ENCODE data around the gene ZNF839.
"Not testable (repeated sequence)": the region's sequence is repeated elsewhere in the genome, so short reads cannot be mapped to it uniquely, and the experiment has no call there.

ZNF839 gene

DNA sequence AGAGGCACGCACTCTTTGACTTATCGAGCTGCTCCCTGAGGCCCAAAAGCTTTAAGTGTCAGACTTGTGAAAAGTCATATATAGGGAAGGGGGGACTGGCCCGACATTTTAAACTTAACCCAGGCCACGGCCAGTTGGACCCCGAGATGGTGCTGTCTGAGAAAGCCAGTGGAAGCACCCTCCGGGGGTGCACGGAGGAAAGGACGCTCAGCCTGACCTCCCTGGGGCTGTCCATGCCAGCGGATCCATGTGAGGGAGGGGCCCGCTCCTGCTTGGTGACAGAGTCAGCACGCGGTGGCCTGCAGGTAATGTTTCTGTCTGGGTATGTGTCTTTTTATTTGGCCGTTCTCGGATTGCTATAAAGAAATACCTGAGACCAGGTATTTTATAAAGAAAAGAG lies 7.0 kb downstream of the ZNF839 start:
- Histone ChIP-seq H3K4me3 (ENCODE audit: low read length) (no peak overlapping the region), H3K36me3 (ENCODE audit: insufficient read depth, low read length) (peaks cover 12% of the 10 kb centered on the region), H3K27me3 (ENCODE audit: control insufficient read depth, insufficient read depth, low read length) (no peaks in the 10 kb centered on the region), H3K4me2 (ENCODE audit: low read length) (no peak overlapping the region), H3K9ac (ENCODE audit: low read depth, low read length) (no peak overlapping the region), H3K9me3 (replicated peaks; ENCODE audit: low read length) (no peaks in the 10 kb centered on the region), H3K4me1 (ENCODE audit: control insufficient read depth, insufficient read depth, low read length) (peaks cover 4% of the 10 kb centered on the region)

DNA sequence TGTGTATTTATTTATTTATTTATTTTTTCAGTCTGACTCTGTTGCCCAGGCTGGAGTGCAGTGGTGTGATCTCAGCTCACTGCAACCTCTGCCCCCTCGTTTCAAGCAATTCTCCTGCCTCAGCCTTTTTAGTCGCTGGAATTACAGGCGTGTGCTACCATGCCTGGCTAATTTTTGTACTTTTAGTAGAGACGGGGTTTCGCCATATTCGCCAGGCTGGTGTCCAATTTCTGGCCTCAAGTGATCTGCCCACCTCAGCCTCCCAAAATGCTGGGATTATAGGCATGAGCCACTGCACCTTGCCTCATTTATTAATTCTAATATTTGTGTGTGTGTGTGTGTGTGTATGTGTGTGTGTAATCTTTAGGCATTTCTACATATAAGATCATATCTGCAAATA lies 9.8 kb downstream of the ZNF839 start:
- H3K9me3 ChIP-seq (replicated peaks; ENCODE audit: low read length); H3K4me3 ChIP-seq (ENCODE audit: low read length); H3K27me3 ChIP-seq (ENCODE audit: control insufficient read depth, insufficient read depth, low read length); H3K4me2 ChIP-seq (ENCODE audit: low read length); H3K4me1 ChIP-seq (ENCODE audit: control insufficient read depth, insufficient read depth, low read length); H3K9ac ChIP-seq (ENCODE audit: low read depth, low read length): not testable (repeated sequence)
- H3K36me3 ChIP-seq (ENCODE audit: insufficient read depth, low read length), result peaks cover 22% of the 10 kb centered on the region

DNA sequence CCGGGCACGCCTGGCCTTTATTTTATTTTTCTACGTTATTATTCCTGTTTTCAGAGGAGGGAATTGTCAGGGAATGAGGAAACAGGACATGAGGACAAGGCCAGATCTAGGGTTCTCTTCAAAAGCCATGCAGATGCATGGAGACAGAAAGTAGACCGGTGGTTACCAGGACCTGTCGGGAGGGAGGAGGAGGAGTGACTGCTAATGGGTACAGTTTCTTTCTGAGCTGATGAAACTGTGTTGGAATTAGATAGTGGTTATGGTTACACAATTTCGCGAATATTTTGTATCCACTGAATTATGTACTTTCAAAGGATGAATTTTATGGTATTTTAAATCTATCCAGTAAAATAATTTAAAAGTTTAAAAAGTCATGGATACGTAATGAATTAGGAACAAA lies 11.3 kb downstream of the ZNF839 start:
- H3K4me1 ChIP-seq (ENCODE audit: control insufficient read depth, insufficient read depth, low read length), result no peaks in the 10 kb centered on the region
- no peak overlapping the region for H3K9ac ChIP-seq (ENCODE audit: low read depth, low read length)
- H3K36me3 ChIP-seq (ENCODE audit: insufficient read depth, low read length), result peaks cover 31% of the 10 kb centered on the region

DNA sequence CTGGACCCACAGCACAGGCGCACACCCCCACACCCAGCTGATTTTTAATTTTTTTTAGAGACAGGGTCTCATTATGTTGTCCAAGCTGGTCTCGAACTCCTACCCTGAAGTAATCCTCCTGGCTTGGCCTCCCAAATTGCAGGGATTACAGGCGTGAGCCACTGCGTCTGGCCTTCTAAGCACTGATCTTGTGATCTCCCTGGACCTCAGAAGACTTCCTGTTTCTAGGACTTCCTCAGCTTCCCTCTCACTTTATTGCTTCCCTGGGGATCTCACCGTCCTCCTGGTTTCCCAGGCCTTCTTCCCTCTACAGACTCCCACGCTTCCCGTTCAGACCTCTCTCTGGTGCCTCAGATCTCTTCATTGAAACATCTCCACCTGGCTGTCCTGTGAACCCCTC lies 13.8 kb downstream of the ZNF839 start:
- peaks cover 32% of the 10 kb centered on the region for H3K36me3 ChIP-seq (ENCODE audit: insufficient read depth, low read length)
- no peaks in the 10 kb centered on the region for H3K27me3 ChIP-seq (ENCODE audit: control insufficient read depth, insufficient read depth, low read length)
- no peak overlapping the region for H3K4me2 ChIP-seq (ENCODE audit: low read length)
- no peak overlapping the region for H3K4me3 ChIP-seq (ENCODE audit: low read length)
- H3K9ac ChIP-seq (ENCODE audit: low read depth, low read length), result no peak overlapping the region
- H3K9me3 ChIP-seq (replicated peaks; ENCODE audit: low read length), result no peaks in the 10 kb centered on the region
- H3K4me1 ChIP-seq (ENCODE audit: control insufficient read depth, insufficient read depth, low read length), result no peaks in the 10 kb centered on the region

More for the DNA sequence above, 11.3 kb downstream of the ZNF839 start:
- Histone ChIP-seq H3K9me3 (replicated peaks; ENCODE audit: low read length) (no peaks in the 10 kb centered on the region), H3K4me3 (ENCODE audit: low read length) (no peak overlapping the region), H3K4me2 (ENCODE audit: low read length) (no peak overlapping the region), H3K27me3 (ENCODE audit: control insufficient read depth, insufficient read depth, low read length) (no peaks in the 10 kb centered on the region)

DNA sequence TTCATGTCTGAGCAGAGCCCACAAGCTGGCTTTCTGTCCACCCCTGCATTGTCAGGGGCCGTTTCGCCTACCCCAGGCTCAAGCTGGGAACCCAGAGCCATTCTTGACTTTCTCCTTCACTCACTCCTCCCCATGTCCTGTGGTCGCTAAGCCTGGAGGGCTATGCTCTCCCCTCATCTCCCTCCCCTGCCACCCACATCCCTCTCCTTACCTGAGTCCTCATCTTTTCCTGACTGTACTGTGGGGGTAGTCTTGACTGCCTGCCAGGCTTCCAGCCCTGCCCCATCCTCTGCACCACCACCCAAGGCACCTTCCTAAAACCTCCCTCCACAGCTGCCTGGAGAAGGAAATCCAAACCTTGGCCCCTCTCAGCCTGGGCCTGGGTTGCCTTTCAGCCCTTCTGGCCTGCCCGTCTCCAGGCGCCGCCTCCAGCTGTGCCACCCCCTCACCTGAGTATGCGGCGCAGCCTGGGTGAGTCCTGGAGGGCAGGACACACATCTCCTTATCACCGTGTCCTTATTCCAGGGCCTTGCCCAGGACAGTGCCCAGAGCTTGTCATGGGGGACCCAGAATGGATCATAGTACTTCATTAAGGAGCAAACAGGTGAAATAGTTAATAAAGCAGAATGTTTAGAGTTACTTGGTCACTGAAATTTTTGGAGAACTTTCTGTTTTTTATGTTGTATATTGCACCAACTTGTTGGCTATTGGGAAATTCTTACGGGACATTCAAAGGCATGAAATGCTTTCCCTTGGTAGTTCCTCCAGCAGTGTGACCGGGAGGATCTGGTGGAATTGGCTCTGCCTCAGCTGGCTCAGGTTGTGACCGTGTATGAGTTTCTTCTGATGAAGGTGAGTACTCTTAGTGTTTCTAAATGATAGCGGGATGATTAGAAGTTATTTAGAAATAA lies 14.5 kb downstream of the ZNF839 start:
- H3K4me2 ChIP-seq (ENCODE audit: low read length), result no peak overlapping the region
- no peaks in the 10 kb centered on the region for H3K9me3 ChIP-seq (replicated peaks; ENCODE audit: low read length)
- no peak overlapping the region for H3K4me3 ChIP-seq (ENCODE audit: low read length)
- H3K4me1 ChIP-seq (ENCODE audit: control insufficient read depth, insufficient read depth, low read length), result no peaks in the 10 kb centered on the region
- no peaks in the 10 kb centered on the region for H3K27me3 ChIP-seq (ENCODE audit: control insufficient read depth, insufficient read depth, low read length)
- peaks cover 36% of the 10 kb centered on the region for H3K36me3 ChIP-seq (ENCODE audit: insufficient read depth, low read length)
- H3K9ac ChIP-seq (ENCODE audit: low read depth, low read length), result no peak overlapping the region

DNA sequence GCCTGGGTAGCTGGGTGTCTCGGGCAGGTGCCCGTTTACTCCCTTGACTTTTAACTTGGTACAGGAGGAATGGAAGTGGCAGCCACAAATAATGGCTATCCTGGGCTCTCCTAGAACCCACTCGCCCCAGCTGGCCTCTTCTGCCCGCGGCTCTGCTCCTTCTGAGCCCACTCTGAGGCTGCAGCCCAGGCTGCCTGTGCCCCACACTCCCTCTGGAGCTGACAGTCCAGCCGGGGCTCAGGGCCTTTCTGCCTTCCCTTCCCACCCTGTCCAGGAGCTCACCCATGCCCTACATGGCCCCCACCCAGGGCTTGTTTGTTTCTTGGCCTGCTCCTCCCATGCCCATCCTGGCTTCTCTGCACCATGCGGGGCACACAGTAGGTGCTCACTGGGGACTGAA lies 15.6 kb downstream of the ZNF839 start:
- Histone ChIP-seq H3K4me2 (ENCODE audit: low read length) (no peak overlapping the region), H3K4me3 (ENCODE audit: low read length) (no peak overlapping the region), H3K9ac (ENCODE audit: low read depth, low read length) (no peak overlapping the region), H3K9me3 (replicated peaks; ENCODE audit: low read length) (no peaks in the 10 kb centered on the region), H3K36me3 (ENCODE audit: insufficient read depth, low read length) (peaks cover 38% of the 10 kb centered on the region), H3K27me3 (ENCODE audit: control insufficient read depth, insufficient read depth, low read length) (no peaks in the 10 kb centered on the region), H3K4me1 (ENCODE audit: control insufficient read depth, insufficient read depth, low read length) (no peaks in the 10 kb centered on the region)

DNA sequence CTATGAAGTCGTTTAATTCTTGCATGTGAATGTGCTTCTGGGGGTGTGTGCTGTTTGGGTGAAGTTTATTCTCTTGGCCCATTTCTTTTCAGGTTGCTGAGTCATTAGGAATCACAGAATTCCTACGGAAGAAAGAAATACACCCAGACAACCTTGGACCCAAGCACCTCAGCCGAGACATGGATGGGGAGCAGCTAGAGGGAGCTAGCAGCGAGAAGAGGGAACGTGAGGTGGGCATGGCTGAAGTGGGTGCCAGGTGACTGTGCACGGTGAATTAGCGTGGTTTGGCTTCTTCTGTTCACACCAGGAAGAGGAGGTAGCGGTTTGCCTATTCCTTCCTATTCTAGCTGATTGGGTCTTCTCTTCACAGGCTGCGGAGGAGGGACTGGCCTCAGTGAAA lies 19.2 kb downstream of the ZNF839 start:
- Histone ChIP-seq H3K27me3 (ENCODE audit: control insufficient read depth, insufficient read depth, low read length) (no peaks in the 10 kb centered on the region), H3K4me1 (ENCODE audit: control insufficient read depth, insufficient read depth, low read length) (no peaks in the 10 kb centered on the region), H3K36me3 (ENCODE audit: insufficient read depth, low read length) (peaks cover 46% of the 10 kb centered on the region), H3K4me3 (ENCODE audit: low read length) (no peak overlapping the region), H3K4me2 (ENCODE audit: low read length) (no peak overlapping the region), H3K9ac (ENCODE audit: low read depth, low read length) (no peak overlapping the region), H3K9me3 (replicated peaks; ENCODE audit: low read length) (no peaks in the 10 kb centered on the region)

DNA sequence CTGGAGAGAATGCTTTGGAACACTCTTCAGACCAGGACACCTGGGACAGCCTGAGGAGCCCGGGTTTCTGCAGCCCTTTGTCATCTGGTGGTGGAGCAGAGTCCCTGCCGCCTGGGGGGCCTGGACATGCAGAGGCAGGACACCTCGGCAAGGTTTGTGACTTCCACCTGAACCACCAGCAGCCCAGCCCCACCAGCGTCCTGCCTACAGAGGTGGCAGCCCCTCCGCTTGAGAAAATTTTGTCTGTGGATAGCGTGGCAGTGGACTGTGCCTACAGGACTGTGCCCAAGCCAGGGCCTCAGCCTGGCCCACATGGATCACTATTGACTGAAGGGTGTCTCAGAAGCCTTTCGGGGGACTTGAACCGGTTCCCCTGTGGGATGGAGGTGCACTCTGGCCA lies 22.0 kb downstream of the ZNF839 start:
- no peak overlapping the region for H3K4me3 ChIP-seq (ENCODE audit: low read length)
- H3K4me2 ChIP-seq (ENCODE audit: low read length), result no peak overlapping the region
- H3K4me1 ChIP-seq (ENCODE audit: control insufficient read depth, insufficient read depth, low read length), result no peaks in the 10 kb centered on the region
- no peaks in the 10 kb centered on the region for H3K9me3 ChIP-seq (replicated peaks; ENCODE audit: low read length)
- H3K36me3 ChIP-seq (ENCODE audit: insufficient read depth, low read length), result peaks cover 52% of the 10 kb centered on the region
- no peak overlapping the region for H3K9ac ChIP-seq (ENCODE audit: low read depth, low read length)
- H3K27me3 ChIP-seq (ENCODE audit: control insufficient read depth, insufficient read depth, low read length), result no peaks in the 10 kb centered on the region

DNA sequence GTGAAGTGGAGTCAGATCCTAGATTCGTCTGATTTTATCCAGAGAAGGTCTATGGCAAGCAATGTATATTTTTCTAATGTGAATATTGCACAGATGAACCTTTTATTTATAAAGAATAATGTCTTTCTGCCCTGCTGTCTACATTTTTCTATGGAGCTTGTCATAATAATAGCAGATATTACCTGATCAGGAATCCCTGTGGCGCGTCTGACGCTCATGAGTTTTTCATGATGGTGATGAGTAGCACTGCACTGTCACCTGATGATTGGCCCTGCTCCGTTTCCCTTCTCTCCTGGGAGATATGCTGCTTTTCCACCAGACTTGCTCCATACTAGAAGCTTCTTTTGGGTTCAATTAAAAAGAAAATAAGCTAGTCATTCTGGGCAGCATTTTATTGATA lies 22.7 kb downstream of the ZNF839 start:
- Histone ChIP-seq H3K9me3 (replicated peaks; ENCODE audit: low read length) (no peaks in the 10 kb centered on the region), H3K9ac (ENCODE audit: low read depth, low read length) (no peak overlapping the region), H3K36me3 (ENCODE audit: insufficient read depth, low read length) (peaks cover 53% of the 10 kb centered on the region), H3K4me1 (ENCODE audit: control insufficient read depth, insufficient read depth, low read length) (no peaks in the 10 kb centered on the region), H3K4me2 (ENCODE audit: low read length) (no peak overlapping the region), H3K27me3 (ENCODE audit: control insufficient read depth, insufficient read depth, low read length) (no peaks in the 10 kb centered on the region), H3K4me3 (ENCODE audit: low read length) (no peak overlapping the region)

DNA sequence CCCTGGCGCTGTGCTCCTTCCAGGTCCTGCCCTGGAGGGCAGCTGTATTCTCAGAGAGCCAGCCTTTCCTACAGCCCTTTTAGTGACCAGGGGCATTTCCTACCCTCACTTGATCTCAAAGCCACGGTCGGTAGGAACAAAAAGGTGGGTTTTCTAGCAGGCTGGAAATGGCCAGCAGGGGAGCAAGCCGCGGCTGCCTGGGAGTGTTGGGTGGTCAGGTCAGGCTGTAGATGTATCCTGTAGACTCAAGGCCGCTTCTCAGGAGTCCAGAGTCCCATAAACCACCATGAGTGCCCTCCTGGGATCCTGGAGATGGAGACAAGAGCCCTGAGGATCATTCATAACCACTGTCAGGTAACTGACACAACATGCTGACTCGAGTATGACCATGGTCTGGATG lies 24.5 kb downstream of the ZNF839 start:
- Histone ChIP-seq H3K4me1 (ENCODE audit: control insufficient read depth, insufficient read depth, low read length) (no peaks in the 10 kb centered on the region), H3K4me3 (ENCODE audit: low read length) (no peak overlapping the region), H3K4me2 (ENCODE audit: low read length) (no peak overlapping the region), H3K36me3 (ENCODE audit: insufficient read depth, low read length) (peaks cover 56% of the 10 kb centered on the region), H3K9ac (ENCODE audit: low read depth, low read length) (no peak overlapping the region), H3K9me3 (replicated peaks; ENCODE audit: low read length) (no peaks in the 10 kb centered on the region), H3K27me3 (ENCODE audit: control insufficient read depth, insufficient read depth, low read length) (no peaks in the 10 kb centered on the region)

DNA sequence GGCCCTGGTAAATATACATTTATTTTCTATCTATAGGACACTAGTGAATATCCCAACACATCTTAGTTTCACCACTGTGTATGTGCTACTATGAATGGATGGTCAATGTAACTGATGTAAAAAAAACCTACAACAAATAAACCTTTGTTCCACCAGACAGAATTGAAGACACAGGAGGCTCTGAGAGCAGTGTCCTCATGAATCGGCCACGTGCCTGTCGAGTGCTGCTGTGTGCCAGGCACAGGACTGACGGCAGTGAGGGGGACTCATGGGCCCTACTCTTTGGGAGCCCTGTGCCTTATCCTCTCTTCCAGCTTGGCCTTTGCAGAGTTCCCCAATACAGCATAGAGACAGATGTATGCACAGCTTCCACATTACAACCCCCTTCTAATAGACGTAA lies 24.9 kb downstream of the ZNF839 start:
- Histone ChIP-seq H3K9me3 (replicated peaks; ENCODE audit: low read length) (no peaks in the 10 kb centered on the region), H3K4me3 (ENCODE audit: low read length) (no peak overlapping the region), H3K4me2 (ENCODE audit: low read length) (no peak overlapping the region), H3K9ac (ENCODE audit: low read depth, low read length) (no peak overlapping the region), H3K27me3 (ENCODE audit: control insufficient read depth, insufficient read depth, low read length) (no peaks in the 10 kb centered on the region), H3K36me3 (ENCODE audit: insufficient read depth, low read length) (peaks cover 56% of the 10 kb centered on the region), H3K4me1 (ENCODE audit: control insufficient read depth, insufficient read depth, low read length) (no peaks in the 10 kb centered on the region)

DNA sequence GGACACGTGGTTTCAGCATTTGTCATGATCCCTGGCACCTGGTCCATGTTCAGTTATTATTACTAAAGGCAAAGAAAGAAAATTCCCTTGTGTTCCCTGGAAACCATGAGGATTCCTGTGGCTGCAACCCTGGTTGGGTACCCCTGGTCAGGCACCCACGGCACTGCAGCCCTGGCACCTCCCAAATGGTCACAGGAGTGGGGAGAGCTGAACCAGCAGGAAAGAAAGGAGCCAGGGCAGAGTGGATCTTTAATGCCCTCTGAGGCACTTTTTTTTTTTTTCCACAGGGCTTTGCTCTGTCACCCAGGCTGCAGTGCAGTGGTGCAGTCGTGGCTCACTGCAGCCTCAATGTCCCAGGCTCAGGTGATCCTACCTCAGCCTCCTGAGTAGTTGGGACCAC lies 25.7 kb downstream of the ZNF839 start:
- Histone ChIP-seq H3K4me3 (ENCODE audit: low read length) (no peak overlapping the region), H3K4me2 (ENCODE audit: low read length) (no peak overlapping the region), H3K27me3 (ENCODE audit: control insufficient read depth, insufficient read depth, low read length) (no peaks in the 10 kb centered on the region), H3K9ac (ENCODE audit: low read depth, low read length) (no peak overlapping the region), H3K36me3 (ENCODE audit: insufficient read depth, low read length) (peaks cover 56% of the 10 kb centered on the region), H3K9me3 (replicated peaks; ENCODE audit: low read length) (no peaks in the 10 kb centered on the region), H3K4me1 (ENCODE audit: control insufficient read depth, insufficient read depth, low read length) (no peaks in the 10 kb centered on the region)
